Gastroesophageal sphincter (tissue), 4 donors: ENCODE data around the gene KNCN. TPM values are rescaled to one million over a fixed set of nuclear protein-coding genes. Genes with fewer than 3 reads are reported as not detected.
A peak's percentile ranks its signal among the peaks of the same experiment; 100 is the strongest.

Source experiments
- ATAC-seq: fragments of 150-250 bp; one replicate; pipeline ENCODE4 v1.9.1; 2016; ENCODE audit warnings: mild to moderate bottlenecking, moderate library complexity
- H3K27ac ChIP-seq, 4 donors: fragments of 200-600 bp; sonication (generic) in 3 of 4; 1 replicate in 3 of 4; 2 replicates in 1 of 4; pipeline ENCODE4 v1.5.1; 2016 to 2019
- H3K27me3 ChIP-seq: fragments of 200-600 bp; sonication (generic); one replicate; pipeline ENCODE4 v1.5.1; 2019
- H3K36me3 ChIP-seq, 2 donors: fragments of 200-600 bp; sonication (generic); one replicate each; pipeline ENCODE4 v1.5.1; 2019; ENCODE audit warnings: control low read depth in 1 of 2
- H3K4me1 ChIP-seq, 3 donors: fragments of 200-600 bp; sonication (generic); 1 replicate in 2 of 3; 2 replicates in 1 of 3; pipeline ENCODE4 v1.5.1; 2016 to 2019; ENCODE audit warnings: control low read depth in 2 of 3
- H3K4me3 ChIP-seq, 2 donors: fragments of 200-600 bp; sonication (generic); one replicate each; pipeline ENCODE4 v1.5.1; 2019; ENCODE audit warnings: mild to moderate bottlenecking in 1 of 2, moderate library complexity in 1 of 2
- H3K9me3 ChIP-seq, 3 donors: fragments of 200-600 bp; sonication (generic); one replicate each; pipeline ENCODE4 v1.5.1; 2017 to 2019; ENCODE audit warnings: control low read depth in 2 of 3
- EP300 ChIP-seq: sonication (generic); formaldehyde crosslinking; IDR thresholded peaks from one replicate; pipeline ENCODE4 v1.6.1; 2017; ENCODE audit warnings: antibody characterized with exemption, mild to moderate bottlenecking
- POLR2A ChIP-seq, 2 donors: fragments of 450-650 bp; IDR thresholded peaks; one replicate each; pipeline ENCODE4 v1.6.1; 2017; ENCODE audit warnings: antibody characterized with exemption in 2 of 2, mild to moderate bottlenecking in 2 of 2, moderate library complexity in 1 of 2
- POLR2AphosphoS5 ChIP-seq: sonication (generic); formaldehyde crosslinking; IDR thresholded peaks from one replicate; pipeline ENCODE4 v1.6.1; 2017; ENCODE audit warnings: antibody characterized with exemption
- WGBS, 2 donors: methylation state at CpG; one replicate each; pipeline ENCODE4 v1.1.5; 2018; ENCODE audit warnings: low coverage in 1 of 2; 5-methylcytosine and 5-hydroxymethylcytosine counted together
- total RNA-seq, 4 donors: library from RNA; depleted of rRNA; stranded (reverse); fragments of >200 nt; gene quantifications; one replicate each; pipeline ENCODE4 v1.1.0, GENCODE V29; 2016
- TF ChIP-seq, protein P1 (sequence below), 4 experiments: fragments of 200-600 bp in 2 of 4; fragments of 450-650 bp in 2 of 4; sonication (generic) in 1 of 4; IDR thresholded peaks; one replicate each; pipeline ENCODE4 v1.5.1; 2017 to 2019; ENCODE audit warnings: antibody characterized with exemption in 4 of 4, mild to moderate bottlenecking in 2 of 4, moderate library complexity in 2 of 4

The KNCN gene
- total RNA-seq, 4 donors from 2014 or later: not detected

DNA sequence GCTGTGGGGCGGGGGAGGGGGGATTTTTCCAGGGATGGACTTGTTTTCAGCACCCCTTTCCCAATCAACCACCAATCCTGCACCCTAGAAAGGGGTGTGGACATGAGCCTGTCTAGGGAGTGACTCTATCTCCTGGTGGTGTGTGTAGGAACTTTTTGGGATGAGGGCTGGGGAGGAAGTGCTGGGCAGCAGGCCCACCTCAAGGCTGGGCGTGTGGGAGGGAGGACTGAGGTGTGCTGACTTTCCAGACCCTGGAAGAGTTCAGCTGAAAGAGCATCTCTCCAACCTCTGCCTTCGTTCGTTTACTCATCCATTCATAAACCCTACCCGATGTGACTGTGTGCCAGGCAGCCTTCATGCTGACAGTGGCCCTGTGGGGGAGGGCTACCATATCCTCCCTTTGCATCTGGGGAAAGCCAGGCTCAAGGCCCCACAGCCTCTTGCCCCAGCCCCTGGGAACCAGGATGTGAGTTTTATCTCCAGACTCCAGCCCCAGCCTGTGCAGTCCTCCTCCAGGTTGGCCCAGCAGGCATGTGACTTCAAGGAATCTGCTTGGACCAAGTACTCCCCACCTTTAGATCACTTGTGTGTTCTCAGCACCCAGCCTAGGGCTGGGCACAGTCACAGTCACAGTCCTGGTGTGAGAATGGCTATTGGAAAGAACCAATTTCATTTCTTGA lies 6.7 kb downstream of the KNCN start:
- Histone ChIP-seq H3K4me3 (no peak overlapping the region), H3K9me3 (no peaks in the 10 kb centered on the region), H3K4me1 (peaks cover 0 to 18% (median 6%) of the 10 kb centered on the region in 3 donors), H3K36me3 (no peaks in the 10 kb centered on the region), H3K27ac (no peak overlapping the region), H3K27me3 (peaks cover 46% of the 10 kb centered on the region)
- 53% methylated on average over 3 of the region's 5 CpGs; no CpG with 5 or more reads in 1 of the 2 donors for WGBS, 2 donors
- TF ChIP-seq EP300: no peak
- no peak for TF ChIP-seq POLR2AphosphoS5
- TF ChIP-seq, protein P1, sequence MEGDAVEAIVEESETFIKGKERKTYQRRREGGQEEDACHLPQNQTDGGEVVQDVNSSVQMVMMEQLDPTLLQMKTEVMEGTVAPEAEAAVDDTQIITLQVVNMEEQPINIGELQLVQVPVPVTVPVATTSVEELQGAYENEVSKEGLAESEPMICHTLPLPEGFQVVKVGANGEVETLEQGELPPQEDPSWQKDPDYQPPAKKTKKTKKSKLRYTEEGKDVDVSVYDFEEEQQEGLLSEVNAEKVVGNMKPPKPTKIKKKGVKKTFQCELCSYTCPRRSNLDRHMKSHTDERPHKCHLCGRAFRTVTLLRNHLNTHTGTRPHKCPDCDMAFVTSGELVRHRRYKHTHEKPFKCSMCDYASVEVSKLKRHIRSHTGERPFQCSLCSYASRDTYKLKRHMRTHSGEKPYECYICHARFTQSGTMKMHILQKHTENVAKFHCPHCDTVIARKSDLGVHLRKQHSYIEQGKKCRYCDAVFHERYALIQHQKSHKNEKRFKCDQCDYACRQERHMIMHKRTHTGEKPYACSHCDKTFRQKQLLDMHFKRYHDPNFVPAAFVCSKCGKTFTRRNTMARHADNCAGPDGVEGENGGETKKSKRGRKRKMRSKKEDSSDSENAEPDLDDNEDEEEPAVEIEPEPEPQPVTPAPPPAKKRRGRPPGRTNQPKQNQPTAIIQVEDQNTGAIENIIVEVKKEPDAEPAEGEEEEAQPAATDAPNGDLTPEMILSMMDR (IDR thresholded peaks at IDR 0.05): no peak
- no peak for TF ChIP-seq POLR2A (IDR thresholded peaks at IDR 0.05)
- ATAC-seq: no peak

DNA sequence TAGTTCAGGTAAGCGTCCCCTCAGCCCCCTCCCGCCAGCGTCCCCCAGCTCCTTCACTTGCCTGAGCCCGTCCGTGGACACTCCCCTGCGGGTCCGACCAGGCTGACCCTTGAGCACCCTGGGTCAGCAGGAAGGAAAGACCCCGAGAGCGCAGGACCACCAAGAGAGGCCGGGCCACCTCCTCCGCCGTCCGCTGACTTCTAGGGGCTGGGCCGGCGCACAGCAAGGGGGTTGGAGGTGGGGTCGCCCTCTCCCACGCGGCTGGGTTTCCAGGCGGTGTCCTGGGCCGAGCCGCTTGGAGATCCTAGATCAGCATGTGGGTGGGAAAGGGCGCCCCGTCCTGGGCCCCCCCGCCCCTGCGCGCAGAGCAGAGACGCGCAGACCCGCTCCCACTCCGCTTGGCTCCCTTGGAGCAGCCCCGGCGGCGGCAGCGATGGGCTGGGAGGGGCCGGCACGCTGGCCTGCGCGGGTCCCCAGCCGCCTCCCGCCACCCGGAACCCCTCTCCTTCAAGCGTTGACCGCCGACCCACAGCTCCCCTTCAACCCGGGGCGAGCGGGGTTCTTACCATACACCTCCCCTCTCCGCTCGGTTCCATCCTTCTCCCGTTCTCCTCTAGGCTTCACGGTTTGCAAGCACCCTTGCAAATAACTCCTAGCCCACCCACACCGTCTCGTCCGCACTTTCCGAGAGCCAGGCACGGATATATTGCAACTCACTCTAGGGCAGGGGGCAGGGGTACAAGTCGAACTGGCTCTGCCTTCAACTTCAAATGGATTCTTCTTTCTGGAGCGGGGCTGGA lies 7.5 kb downstream of the KNCN start:
- 8 to 11% methylated on average over 9 to 13 of the region's 58 CpGs for WGBS, 2 donors
- no peak for ATAC-seq
- Histone ChIP-seq H3K4me1 (peaks cover 0 to 12% (median 6%) of the 10 kb centered on the region in 3 donors), H3K4me3 (peak overlapping the region in 1 of 2 donors; percentile 30), H3K27ac (no peak overlapping the region), H3K9me3 (no peaks in the 10 kb centered on the region), H3K36me3 (no peaks in the 10 kb centered on the region), H3K27me3 (peaks cover 41% of the 10 kb centered on the region)
- TF ChIP-seq POLR2AphosphoS5: no peak
- TF ChIP-seq POLR2A (IDR thresholded peaks at IDR 0.05): no peak
- TF ChIP-seq EP300: no peak
- TF ChIP-seq, protein P1 (IDR thresholded peaks at IDR 0.05): no peak

DNA sequence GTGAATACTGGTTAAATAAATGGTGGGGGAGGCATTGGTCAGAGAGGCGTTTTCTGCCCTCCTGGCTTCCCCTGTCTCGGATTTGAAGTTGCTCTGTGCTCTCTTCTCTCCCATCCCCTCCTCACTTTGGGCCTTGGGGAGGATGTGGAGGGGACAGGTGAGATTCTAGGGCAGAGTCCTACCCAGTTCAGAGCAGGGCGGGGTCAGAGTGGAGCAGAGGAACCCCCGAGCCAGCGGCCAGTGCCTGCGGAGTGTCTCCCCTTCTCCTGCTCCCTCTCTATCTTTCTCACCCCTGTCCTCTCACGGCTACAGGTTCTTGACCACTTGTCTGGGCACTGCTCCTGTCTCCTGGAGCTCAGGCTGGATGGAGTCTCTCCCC lies 8.1 kb downstream of the KNCN start:
- Histone ChIP-seq H3K4me3 (no peak overlapping the region), H3K9me3 (no peaks in the 10 kb centered on the region), H3K4me1 (peaks cover 0 to 12% (median 6%) of the 10 kb centered on the region in 3 donors), H3K36me3 (no peaks in the 10 kb centered on the region), H3K27me3 (peaks cover 41% of the 10 kb centered on the region), H3K27ac (no peak overlapping the region)
- WGBS, 2 donors: 61% methylated on average over 4 of the region's 7 CpGs; no CpG with 5 or more reads in 1 of the 2 donors
- TF ChIP-seq, protein P1 (IDR thresholded peaks at IDR 0.05): no peak
- no peak for TF ChIP-seq POLR2A (IDR thresholded peaks at IDR 0.05)
- ATAC-seq: no peak

DNA sequence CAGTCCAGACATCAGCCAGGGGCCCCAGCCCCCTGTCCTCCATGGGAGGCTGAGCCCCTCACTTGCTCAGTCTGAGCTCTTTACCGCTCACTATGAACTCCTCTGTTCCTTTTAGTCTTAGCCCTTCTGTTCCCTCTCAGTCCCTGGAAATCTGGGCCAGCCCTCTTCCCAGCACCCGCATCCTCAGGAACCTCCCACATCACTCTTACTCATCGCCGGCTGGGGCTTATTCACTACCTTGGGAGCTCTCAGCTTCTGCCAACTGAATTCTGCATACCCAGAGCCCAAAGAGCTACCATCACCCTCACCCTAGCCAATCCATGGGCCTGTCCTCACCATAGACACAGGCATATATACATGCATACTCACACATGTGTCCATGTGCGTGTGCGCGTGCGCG lies 11.5 kb downstream of the KNCN start:
- H3K27ac ChIP-seq: no peak overlapping the region
- no peaks in the 10 kb centered on the region for H3K9me3 ChIP-seq
- no peaks in the 10 kb centered on the region for H3K36me3 ChIP-seq
- WGBS, 2 donors: 68 to 70% methylated on average over 2 to 9 of the region's 9 CpGs
- no peak for ATAC-seq
- H3K4me3 ChIP-seq: no peak overlapping the region
- H3K27me3 ChIP-seq: peaks cover 26% of the 10 kb centered on the region
- TF ChIP-seq, protein P1 (IDR thresholded peaks at IDR 0.05): no peak
- TF ChIP-seq POLR2AphosphoS5: no peak
- TF ChIP-seq POLR2A (IDR thresholded peaks at IDR 0.05): no peak
- TF ChIP-seq EP300: no peak
- H3K4me1 ChIP-seq: peaks cover 0 to 12% (median 6%) of the 10 kb centered on the region in 3 donors
